HepG2 (cell line): Measurements from ENCODE around the gene PC.

Experiments used
- AFF4 ChIP-seq: sonication (generic); formaldehyde crosslinking; IDR thresholded peaks from 2 replicates; pipeline ENCODE4 v1.4.0; 2020; ENCODE audit warnings: missing genetic modification reagents
- ETS1 ChIP-seq: sonication (generic); formaldehyde crosslinking; IDR thresholded peaks from 2 replicates; pipeline ENCODE4 v1.4.0; 2020; ENCODE audit warnings: missing genetic modification reagents
- HOXA5 ChIP-seq: sonication (generic); formaldehyde crosslinking; IDR thresholded peaks from 2 replicates; pipeline ENCODE4 v1.4.0; 2020; ENCODE audit warnings: missing genetic modification reagents
- JUN ChIP-seq: sonication (generic); formaldehyde crosslinking; IDR thresholded peaks from 2 replicates; pipeline ENCODE4 v1.4.0; 2020; ENCODE audit warnings: mild to moderate bottlenecking, missing genetic modification reagents
- MAX ChIP-seq: IDR thresholded peaks from 2 replicates; pipeline ENCODE4 v1.6.1; 2012; ENCODE audit warnings: inconsistent platforms
- RAD21 ChIP-seq: fragments of 450-650 bp; formaldehyde crosslinking; IDR thresholded peaks from 2 replicates; pipeline ENCODE4 v1.5.0; 2020; ENCODE audit warnings: mild to moderate bottlenecking
- SRSF9 ChIP-seq: fragments of 200-400 bp; formaldehyde crosslinking; IDR thresholded peaks from 2 replicates; pipeline ENCODE4 v1.6.1; 2018; ENCODE audit warnings: borderline replicate concordance, mild to moderate bottlenecking, low read depth, low read length; ENCODE audit not compliant: insufficient read depth, poor library complexity, severe bottlenecking
- TERF1 ChIP-seq: sonication (generic); formaldehyde crosslinking; IDR thresholded peaks from 2 replicates; pipeline ENCODE4 v1.8.0; 2022; ENCODE audit warnings: mild to moderate bottlenecking, missing genetic modification reagents, moderate library complexity
- ZBTB49 ChIP-seq: sonication (generic); formaldehyde crosslinking; IDR thresholded peaks from 2 replicates; pipeline ENCODE4 v1.4.0; 2020; ENCODE audit warnings: missing genetic modification reagents, borderline replicate concordance
- ZNF232 ChIP-seq: sonication (generic); formaldehyde crosslinking; IDR thresholded peaks from 2 replicates; pipeline ENCODE4 v1.4.0; 2020; ENCODE audit warnings: missing genetic modification reagents, borderline replicate concordance
- ZNF234 ChIP-seq: sonication (generic); formaldehyde crosslinking; conservative IDR thresholded peaks from 2 replicates; pipeline ENCODE4 v1.5.1; 2020; ENCODE audit warnings: mild to moderate bottlenecking, missing genetic modification reagents
- ZNF496 ChIP-seq: sonication (generic); formaldehyde crosslinking; IDR thresholded peaks from 2 replicates; pipeline ENCODE4 v1.8.1; 2023; ENCODE audit warnings: mild to moderate bottlenecking, moderate library complexity, missing genetic modification reagents; ENCODE audit not compliant: insufficient replicate concordance
- ZNF550 ChIP-seq: sonication (generic); formaldehyde crosslinking; IDR thresholded peaks from 2 replicates; pipeline ENCODE4 v1.4.0; 2020; ENCODE audit warnings: mild to moderate bottlenecking, missing genetic modification reagents, borderline replicate concordance
- ZNF720 ChIP-seq: sonication (generic); formaldehyde crosslinking; IDR thresholded peaks from 2 replicates; pipeline ENCODE4 v1.4.0; 2020; ENCODE audit warnings: missing genetic modification reagents

- no peak for TF ChIP-seq SRSF9
- no peak for TF ChIP-seq MAX
- no peak for TF ChIP-seq HOXA5 (CRISPR knock-in tag)
- no peak for TF ChIP-seq TERF1
- TF ChIP-seq ZBTB49 (CRISPR knock-in tag): no peak
- TF ChIP-seq ZNF550 (CRISPR knock-in tag): no peak
- TF ChIP-seq ETS1: no peak
- no peak for TF ChIP-seq ZNF496
- TF ChIP-seq ZNF232: no peak
- TF ChIP-seq RAD21: no peak
- no peak for TF ChIP-seq ZNF234 (CRISPR knock-in tag)
- no peak for TF ChIP-seq JUN
- TF ChIP-seq AFF4 (CRISPR knock-in tag): no peak
- TF ChIP-seq ZNF720 (CRISPR knock-in tag): no peak
Observed at GRCh38 chr11:66885950-66886440, 72.2 kb downstream of the PC start.
